SK-N-SH (cell line): ENCODE data around the gene SNPH. TPM values are rescaled to one million over a fixed set of nuclear protein-coding genes. Genes with fewer than 3 reads are reported as not detected.

Experiments
- CTCF ChIA-PET: fragments of 300-600, 350-600 bp; formaldehyde crosslinking; extraction: SDS; loops from one replicate; lab custom pipeline; 2021; lab: Yijun Ruan, JAX
- POLR2A ChIA-PET: fragments of 350-600 bp; sonication (Branson Sonifier 250); formaldehyde crosslinking; extraction: SDS; loops from one replicate; lab custom pipeline; 2020; ENCODE audit warnings: antibody characterized with exemption, inconsistent platforms; lab: Yijun Ruan, JAX
- DNase-seq: peaks from one replicate; pipeline ENCODE4 v3.0.0; 2012
- H2AFZ ChIP-seq: fragments of 200-600 bp; sonication (generic); 2 replicates; pipeline ENCODE4 v1.8.1; 2016; ENCODE audit warnings: antibody characterized with exemption, mild to moderate bottlenecking, low read depth
- H3F3A ChIP-seq: fragments of 200-600 bp; sonication (generic); replicated peaks from 2 replicates; pipeline ENCODE3; 2016; ENCODE audit warnings: antibody characterized with exemption, mild to moderate bottlenecking; ENCODE audit not compliant: insufficient read depth
- H3K27ac ChIP-seq, 2 experiments: fragments of 200-500 bp in 1 of 2; fragments of 200-600 bp in 1 of 2; sonication (Bioruptor generic) in 1 of 2; sonication (generic), shearing (Covaris generic) in 1 of 2; 2 replicates each; pipeline versions ENCODE4 v1.5.1 to v1.6.1; 2014 to 2016; ENCODE audit warnings: low read depth in 2 of 2, inconsistent platforms in 1 of 2, low read length in 1 of 2, mild to moderate bottlenecking in 1 of 2, mixed read lengths in 1 of 2
- H3K27me3 ChIP-seq: fragments of 200-600 bp; sonication (generic), shearing (Covaris generic); 2 replicates; pipeline ENCODE4 v1.6.1; 2016; ENCODE audit warnings: mixed run types; ENCODE audit not compliant: insufficient read depth
- H3K36me3 ChIP-seq, 2 experiments: fragments of 200-500 bp in 1 of 2; fragments of 200-600 bp in 1 of 2; sonication (Bioruptor generic) in 1 of 2; sonication (generic) in 1 of 2; replicated peaks in 1 of 2; 2 replicates each; pipeline versions ENCODE3 to v1.5.1; 2014 to 2016; ENCODE audit warnings: low read length in 1 of 2, mild to moderate bottlenecking in 1 of 2; ENCODE audit not compliant: insufficient read depth in 2 of 2, control insufficient read depth in 1 of 2
- H3K4me1 ChIP-seq, 2 experiments: fragments of 200-500 bp in 1 of 2; fragments of 200-600 bp in 1 of 2; sonication (Bioruptor generic) in 1 of 2; sonication (generic), shearing (Covaris generic) in 1 of 2; 2 replicates each; pipeline versions ENCODE4 v1.5.1 to v1.6.1; 2014 to 2016; ENCODE audit warnings: low read depth in 1 of 2, low read length in 1 of 2, mixed run types in 1 of 2; ENCODE audit not compliant: insufficient read depth in 2 of 2, control insufficient read depth in 1 of 2
- H3K4me2 ChIP-seq: fragments of 200-600 bp; sonication (generic), shearing (Covaris generic); 2 replicates; pipeline ENCODE4 v1.6.1; 2017; ENCODE audit warnings: mixed run types
- H3K4me3 ChIP-seq, 2 experiments: fragments of 200-500 bp in 1 of 2; fragments of 200-600 bp in 1 of 2; sonication (Bioruptor generic) in 1 of 2; sonication (generic), shearing (Covaris generic) in 1 of 2; 2 replicates each; pipeline versions ENCODE4 v1.5.1 to v1.8.1; 2014 to 2016; ENCODE audit warnings: low read depth in 2 of 2, inconsistent platforms in 1 of 2, low read length in 1 of 2, mild to moderate bottlenecking in 1 of 2, mixed read lengths in 1 of 2, moderate library complexity in 1 of 2
- H3K79me2 ChIP-seq: fragments of 200-600 bp; sonication (generic); 2 replicates; pipeline ENCODE4 v1.8.1; 2017; ENCODE audit warnings: mild to moderate bottlenecking; ENCODE audit not compliant: insufficient read depth
- H3K9ac ChIP-seq: fragments of 200-600 bp; sonication (generic); 2 replicates; pipeline ENCODE4 v1.6.1; 2017; ENCODE audit warnings: mixed run types
- H3K9me2 ChIP-seq: fragments of 200-600 bp; sonication (generic); 2 replicates; pipeline ENCODE4 v1.6.1; 2017; ENCODE audit warnings: mixed run types
- H3K9me3 ChIP-seq: fragments of 200-600 bp; sonication (generic); 2 replicates; pipeline ENCODE4 v1.6.1; 2017; ENCODE audit warnings: mixed run types, mild to moderate bottlenecking, moderate library complexity
- H4K20me1 ChIP-seq: fragments of 200-600 bp; sonication (generic); 2 replicates; pipeline ENCODE4 v1.6.1; 2017; ENCODE audit warnings: mild to moderate bottlenecking, mixed run types; ENCODE audit not compliant: insufficient read depth
- CTCF ChIP-seq: fragments of 200-600 bp; sonication (generic); IDR thresholded peaks from 2 replicates; pipeline ENCODE4 v1.6.1; 2017; ENCODE audit warnings: antibody characterized with exemption, mild to moderate bottlenecking, moderate library complexity
- ELF1 ChIP-seq: IDR thresholded peaks from 2 replicates; pipeline ENCODE4 v1.4.0; 2012
- EZH2phosphoT487 ChIP-seq: fragments of 200-600 bp; sonication (generic); IDR thresholded peaks from 2 replicates; pipeline ENCODE4 v1.6.1; 2017; ENCODE audit warnings: low read depth, mixed run types, mild to moderate bottlenecking, antibody characterized with exemption, moderate library complexity, borderline replicate concordance
- FOXJ3 ChIP-seq: sonication (generic); formaldehyde crosslinking; IDR thresholded peaks from 2 replicates; pipeline ENCODE4 v1.5.1; 2020; ENCODE audit warnings: mild to moderate bottlenecking, missing genetic modification reagents
- GABPA ChIP-seq: IDR thresholded peaks from 2 replicates; pipeline ENCODE4 v1.4.0; 2012; ENCODE audit warnings: low read depth, mild to moderate bottlenecking
- GATA2 ChIP-seq: sonication (generic); formaldehyde crosslinking; IDR thresholded peaks from 2 replicates; pipeline ENCODE4 v1.5.0; 2020; ENCODE audit warnings: mild to moderate bottlenecking, missing genetic modification reagents
- MAX ChIP-seq: IDR thresholded peaks from 2 replicates; pipeline ENCODE4 v1.4.0; 2012; ENCODE audit warnings: low read depth
- NFIC ChIP-seq: IDR thresholded peaks from 2 replicates; pipeline ENCODE4 v1.4.0; 2012; ENCODE audit warnings: borderline replicate concordance
- RAD21 ChIP-seq: IDR thresholded peaks from 2 replicates; pipeline ENCODE4 v1.6.1; 2012; ENCODE audit warnings: mild to moderate bottlenecking, low read length
- RXRA ChIP-seq: IDR thresholded peaks from 2 replicates; pipeline ENCODE4 v1.4.0; 2012; ENCODE audit warnings: low read depth, mild to moderate bottlenecking, borderline replicate concordance
- SIN3A ChIP-seq: IDR thresholded peaks from 2 replicates; pipeline ENCODE4 v1.6.1; 2012; ENCODE audit warnings: low read depth, mild to moderate bottlenecking, low read length, moderate library complexity, borderline replicate concordance
- SMC3 ChIP-seq: IDR thresholded peaks from 2 replicates; pipeline ENCODE4 v1.6.1; 2012; ENCODE audit warnings: low read depth, low read length, improper control_type of control experiment
- TAF1 ChIP-seq: IDR thresholded peaks from 2 replicates; pipeline ENCODE4 v1.6.1; 2012; ENCODE audit warnings: low read depth, mild to moderate bottlenecking, low read length, moderate library complexity, borderline replicate concordance
- TCF12 ChIP-seq: IDR thresholded peaks from 2 replicates; pipeline ENCODE4 v1.4.0; 2012
- USF2 ChIP-seq: fragments of 150-350 bp; IDR thresholded peaks from 2 replicates; pipeline ENCODE4 v1.6.1; 2017; ENCODE audit warnings: antibody characterized with exemption, low read length, low read depth, borderline replicate concordance
- YY1 ChIP-seq: IDR thresholded peaks from 2 replicates; pipeline ENCODE4 v1.4.0; 2012; ENCODE audit warnings: low read depth, mild to moderate bottlenecking
- WGBS: methylation state at CpG from one replicate; pipeline ENCODE4 v1.1.6; 2017; ENCODE audit warnings: low lambda C conversion rate; 5-methylcytosine and 5-hydroxymethylcytosine counted together
- polyA plus RNA-seq, 3 experiments: library from polyadenylated mRNA; depleted of rRNA; stranded (reverse); fragments of >200 nt; gene quantifications; 2 replicates each; pipeline ENCODE4 v1.2.3, GENCODE V29; 2012

The SNPH gene
- polyA plus RNA-seq, 1 of the 3 experiments (the other 2 are of a cell fraction) = 2.5 TPM

GRCh38 chr20:1278993-1279392 is 12.9 kb downstream of the SNPH start:
- peaks cover 0 to 12% of the 10 kb centered on the region in 2 experiments; a peak in 1 of 4 replicates for H3K4me1 ChIP-seq
- H3K4me2 ChIP-seq = no peak overlapping the region
- ChIA-PET CTCF (no interaction called here), POLR2A (no interaction called here)
- H2AFZ ChIP-seq = no peak overlapping the region
- H3F3A ChIP-seq = no peaks in the 10 kb centered on the region
- H3K27me3 ChIP-seq = no peaks in the 10 kb centered on the region
- H3K4me3 ChIP-seq = no peak overlapping the region
- WGBS = 94% methylated on average over 4 of the region's 4 CpGs
- H3K9ac ChIP-seq = no peak overlapping the region
- no peaks in the 10 kb centered on the region for H3K79me2 ChIP-seq
- no peak overlapping the region for H3K27ac ChIP-seq
- no peaks in the 10 kb centered on the region for H3K9me2 ChIP-seq
- H3K9me3 ChIP-seq = no peaks in the 10 kb centered on the region
- H3K36me3 ChIP-seq = peaks cover 0 to 5% of the 10 kb centered on the region in 2 experiments
- no peaks in the 10 kb centered on the region for H4K20me1 ChIP-seq
- TF ChIP-seq GABPA (no peak), USF2 (no peak), SIN3A (no peak), SMC3 (no peak), RAD21 (no peak), MAX (no peak)
- no peak for DNase-seq

- Histone ChIP-seq H3K79me2 (no peaks in the 10 kb centered on the region), H4K20me1 (no peaks in the 10 kb centered on the region), H3K4me3 (no peak overlapping the region), H3K27me3 (no peaks in the 10 kb centered on the region), H3F3A (no peaks in the 10 kb centered on the region), H3K9me2 (no peaks in the 10 kb centered on the region), H2AFZ (no peak overlapping the region), H3K4me2 (no peak overlapping the region), H3K9me3 (no peaks in the 10 kb centered on the region), H3K36me3 (peaks cover 0 to 5% of the 10 kb centered on the region in 2 experiments), H3K27ac (no peak overlapping the region), H3K4me1 (peaks cover 0 to 1% of the 10 kb centered on the region in 2 experiments; a peak in 1 of 4 replicates), H3K9ac (no peak overlapping the region)
- ChIA-PET CTCF (interaction anchor here (0.7 to 2.0 kb wide), 2 partner anchors 10 to 187 kb away, joined by 3 to 5 read pairs; partner anchors contain the start of gene NSFL1C), POLR2A (interaction anchor here (0.5 kb wide), 1 partner anchor 1190 kb away, joined by 3 read pairs; the partner anchor contains the start of gene SNRPB)
- DNase-seq = no peak
- TF ChIP-seq CTCF = no peak
- no peak for TF ChIP-seq FOXJ3 (CRISPR knock-in tag)
- no peak for TF ChIP-seq YY1
- TF ChIP-seq GATA2 (CRISPR knock-in tag) = no peak
- TF ChIP-seq EZH2phosphoT487 = no peak
- TF ChIP-seq USF2 = no peak
- no peak for TF ChIP-seq NFIC
- no peak for TF ChIP-seq SIN3A
- no peak for TF ChIP-seq ELF1
- TF ChIP-seq TCF12 = no peak
- TF ChIP-seq GABPA = no peak
- no peak for TF ChIP-seq RXRA
- TF ChIP-seq TAF1 = no peak
- WGBS = 69% methylated on average over 6 of the region's 6 CpGs
Measured at GRCh38 chr20:1280195-1281102, 14.4 kb downstream of the SNPH start.
